Caki2 (cell line): ENCODE measurements around the gene FBRSL1. TPM values are rescaled to one million over a fixed set of nuclear protein-coding genes. Genes with fewer than 3 reads are reported as not detected.
"Not testable (repeated sequence)": the region's sequence is repeated elsewhere in the genome, so short reads cannot be mapped to it uniquely, and the experiment has no call there.

Source experiments
- DNase-seq: peaks from one replicate; pipeline ENCODE4 v3.0.0-alpha.2; 2015; ENCODE audit warnings: low read depth
- in situ Hi-C: cut with HindIII; loops from 2 replicates; pipeline ENCODE4 v1.10.0; 2016; ENCODE audit warnings: low sequenced_read_pairs, low pct_unique_long_range_greater_than_20kb, mixed read lengths
- total RNA-seq: library from RNA; depleted of rRNA; stranded (reverse); fragments of >200 nt; shearing (Covaris generic); gene quantifications from 2 replicates; pipeline ENCODE4 v1.2.3, GENCODE V29; 2014; ENCODE audit warnings: low replicate concordance; rRNA removed

Gene FBRSL1
- total RNA-seq: 6.7 and 8.3 TPM in 2 replicates

GRCh38 chr12:132489602-132490266 is at the start of gene FBRSL1:
TSS of gene FBRSL1 (plus strand) at chr12:132490151.
- DNase-seq: peak; percentile 30
- in situ Hi-C loops: no loop called here

DNA sequence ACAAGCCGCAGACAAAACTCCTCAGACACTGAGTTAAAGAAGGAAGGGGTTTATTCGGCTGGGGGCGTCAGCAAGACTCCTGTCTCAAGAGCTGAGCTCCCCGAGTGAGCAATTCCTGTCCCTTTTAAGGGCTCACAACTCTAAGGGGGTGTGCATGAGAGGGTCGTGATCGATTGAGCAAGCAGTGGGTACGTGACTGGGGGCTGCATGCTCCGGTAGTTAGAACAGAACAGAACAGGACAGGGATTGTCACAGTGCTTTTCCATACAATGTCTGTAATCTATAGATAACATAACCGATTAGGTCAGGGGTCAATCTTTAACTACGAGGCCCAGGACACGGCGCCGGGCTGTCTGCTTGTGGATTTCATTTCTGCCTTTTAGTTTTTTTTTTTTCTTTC is 49.5 kb upstream of the FBRSL1 start:
- in situ Hi-C loops: not testable (repeated sequence)

DNA sequence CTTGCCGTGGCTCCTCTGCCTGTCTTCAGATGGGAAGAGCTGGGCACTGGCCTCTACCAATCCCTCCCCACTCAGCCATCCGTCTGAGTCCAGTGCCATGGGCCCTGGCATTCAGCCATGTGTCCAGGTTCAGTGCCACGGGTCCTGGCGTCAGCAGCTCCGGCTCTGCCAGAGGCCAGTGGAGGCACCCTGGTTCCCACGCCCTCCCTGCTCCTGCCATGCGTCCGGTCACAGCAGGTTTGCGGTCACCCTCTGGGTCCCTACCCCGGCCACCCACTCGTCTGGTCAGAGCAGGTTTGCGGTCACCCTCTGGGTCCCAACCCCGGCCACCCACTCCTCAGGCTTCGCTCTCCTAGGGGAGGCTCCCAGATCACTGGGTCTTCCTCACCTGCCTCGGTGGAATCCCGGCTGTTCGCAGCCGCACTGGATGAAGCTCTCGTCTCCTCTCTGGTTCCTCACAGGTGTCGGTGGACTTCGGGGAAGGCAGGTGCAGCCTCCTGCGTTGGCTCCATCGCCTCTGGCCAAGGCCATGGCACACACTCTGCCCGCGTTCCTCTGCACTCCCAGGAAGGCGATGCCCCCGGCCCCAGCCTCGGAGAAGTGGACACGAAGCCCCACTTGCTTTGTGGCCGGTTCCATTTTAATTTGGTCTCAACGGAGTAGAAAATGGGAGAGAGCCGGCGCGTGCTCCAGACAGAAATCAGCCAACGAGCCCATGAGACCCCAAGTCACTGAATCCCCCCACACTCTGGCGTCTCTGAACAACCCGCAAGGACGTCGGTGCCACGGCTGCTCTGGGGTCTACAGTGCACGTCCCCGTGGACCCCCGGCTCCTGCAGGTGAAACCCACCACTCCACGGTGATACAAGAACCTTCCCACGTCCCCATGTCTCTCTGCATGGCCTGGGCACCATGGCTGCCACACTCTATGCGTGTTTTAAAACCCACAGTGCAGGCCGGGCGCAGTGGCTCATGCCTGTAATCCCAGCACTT is 47.8 kb upstream of the FBRSL1 start:
- in situ Hi-C loops: no loop called here
- no peak for DNase-seq

More for the DNA sequence above, 49.5 kb upstream of the FBRSL1 start:
- not testable (repeated sequence) for DNase-seq

DNA sequence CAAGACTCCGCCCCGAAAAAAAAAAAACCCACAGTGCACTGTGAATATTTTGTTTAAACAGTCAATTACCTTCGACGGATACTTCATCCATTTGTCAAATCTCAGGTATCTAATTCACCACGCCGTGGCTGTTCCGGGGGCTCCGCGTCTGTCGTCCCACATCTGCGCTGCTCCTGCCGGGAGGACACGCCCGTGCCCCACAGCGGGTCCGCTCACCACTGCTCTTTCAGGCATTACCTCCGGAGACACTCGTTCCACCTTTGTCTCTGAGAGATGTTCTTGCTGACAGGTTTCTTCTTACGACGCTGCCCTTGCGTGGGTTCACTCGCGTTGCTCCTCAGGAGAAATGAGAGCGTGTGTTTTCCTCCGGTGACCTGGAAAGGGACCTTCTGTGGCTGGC is 46.9 kb upstream of the FBRSL1 start:
- in situ Hi-C loops: no loop called here
- no peak for DNase-seq

DNA sequence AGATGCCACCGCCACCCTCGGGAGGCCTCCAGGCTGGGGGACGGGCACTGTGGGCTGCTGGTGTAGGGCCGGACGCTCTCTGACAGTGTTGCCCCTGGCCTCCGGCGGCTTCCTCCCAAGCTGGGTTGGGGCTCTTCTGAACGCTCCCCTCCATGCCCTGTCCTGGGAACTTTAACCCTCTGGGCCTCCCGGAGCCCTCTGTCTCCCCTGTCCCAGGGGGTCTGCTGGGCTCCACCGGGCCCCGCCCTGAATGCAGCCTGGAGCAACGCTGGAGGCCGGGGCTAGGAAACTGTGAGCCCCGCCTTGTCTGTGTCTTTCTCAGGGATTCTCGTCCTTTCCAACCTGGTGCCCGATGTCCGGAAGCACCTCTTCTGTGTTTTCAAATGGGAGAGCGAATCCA is 45.7 kb upstream of the FBRSL1 start:
- no peak for DNase-seq
- in situ Hi-C loops: no loop called here

DNA sequence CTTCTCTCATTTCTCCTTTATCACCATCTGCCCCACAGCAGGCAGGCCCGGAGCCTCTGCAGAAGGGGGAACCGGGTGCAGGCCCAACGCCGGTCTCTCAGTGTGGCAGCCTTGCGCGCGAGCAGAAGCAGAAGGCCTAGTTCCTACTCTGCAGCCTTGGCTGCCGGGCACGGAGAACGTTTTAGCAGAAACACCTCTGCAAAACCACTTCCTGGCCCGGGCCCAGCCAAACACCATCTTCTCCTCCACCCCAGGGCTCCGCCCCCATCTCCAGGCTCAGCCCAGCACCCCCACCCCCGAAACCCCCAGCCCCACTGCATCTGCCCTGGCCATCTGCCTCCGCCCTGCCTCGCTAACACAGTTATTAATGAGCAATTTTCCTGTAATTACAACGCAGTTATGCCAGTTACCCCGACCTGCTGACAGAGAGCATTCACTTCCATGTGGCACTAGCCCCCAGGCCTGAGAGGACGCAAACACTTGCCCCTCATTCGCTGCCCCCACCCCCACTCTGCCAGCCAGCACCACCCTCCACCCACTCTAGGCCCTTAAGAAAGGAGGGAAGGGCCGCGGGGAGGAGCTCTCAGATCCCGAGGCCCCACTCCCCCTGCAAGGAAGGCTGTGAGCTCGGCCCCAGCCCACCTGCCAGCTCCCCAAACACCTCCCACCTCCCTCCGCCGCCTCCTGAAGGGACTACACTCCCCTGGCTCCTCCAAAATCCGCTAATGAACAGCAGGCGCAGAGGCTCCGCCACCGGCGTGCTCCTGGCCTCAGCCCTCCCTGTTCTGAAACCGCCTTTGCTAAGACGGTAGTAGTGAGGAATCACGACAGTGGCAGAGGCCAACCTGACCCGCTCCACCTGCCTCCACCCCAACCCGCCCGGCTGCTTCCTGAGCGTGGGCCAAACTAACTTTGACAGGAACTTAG is 44.7 kb upstream of the FBRSL1 start:
- in situ Hi-C loops: no loop called here
- no peak for DNase-seq

DNA sequence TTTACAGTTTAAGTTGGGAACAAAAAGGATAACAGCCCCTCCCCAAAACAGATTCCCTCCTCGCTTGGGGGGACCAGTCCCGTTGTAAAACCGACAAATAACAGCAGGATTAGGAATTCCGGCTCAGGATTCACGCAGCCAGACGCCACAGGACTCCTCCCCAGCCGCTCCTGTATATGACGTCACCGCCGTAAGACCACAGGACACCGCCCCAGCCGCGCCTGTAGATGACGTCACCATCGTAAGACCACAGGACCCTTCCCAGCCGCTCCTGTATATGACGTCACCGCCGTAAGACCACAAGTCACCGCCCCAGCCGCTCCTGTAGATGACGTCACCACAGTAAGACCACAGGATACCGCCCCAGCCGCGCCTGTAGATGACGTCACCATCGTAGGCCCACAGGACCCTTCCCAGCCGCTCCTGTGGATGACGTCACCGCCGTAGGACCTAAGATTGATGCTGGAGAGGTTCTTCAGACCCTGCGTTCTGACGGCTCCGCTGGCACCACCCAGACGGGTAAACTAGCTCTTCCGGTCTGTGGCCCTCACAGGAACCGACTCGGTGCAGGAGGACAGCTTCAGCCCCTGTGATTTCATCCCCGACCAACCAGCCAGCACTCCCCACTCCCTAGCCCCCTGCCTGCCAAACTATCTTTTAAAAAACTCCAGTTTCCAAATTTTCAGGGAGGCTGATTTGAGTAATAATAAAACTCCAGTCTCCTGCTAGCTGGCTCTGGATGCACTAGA is 43.9 kb upstream of the FBRSL1 start:
- DNase-seq: peak; percentile 90
- in situ Hi-C loops: no loop called here

DNA sequence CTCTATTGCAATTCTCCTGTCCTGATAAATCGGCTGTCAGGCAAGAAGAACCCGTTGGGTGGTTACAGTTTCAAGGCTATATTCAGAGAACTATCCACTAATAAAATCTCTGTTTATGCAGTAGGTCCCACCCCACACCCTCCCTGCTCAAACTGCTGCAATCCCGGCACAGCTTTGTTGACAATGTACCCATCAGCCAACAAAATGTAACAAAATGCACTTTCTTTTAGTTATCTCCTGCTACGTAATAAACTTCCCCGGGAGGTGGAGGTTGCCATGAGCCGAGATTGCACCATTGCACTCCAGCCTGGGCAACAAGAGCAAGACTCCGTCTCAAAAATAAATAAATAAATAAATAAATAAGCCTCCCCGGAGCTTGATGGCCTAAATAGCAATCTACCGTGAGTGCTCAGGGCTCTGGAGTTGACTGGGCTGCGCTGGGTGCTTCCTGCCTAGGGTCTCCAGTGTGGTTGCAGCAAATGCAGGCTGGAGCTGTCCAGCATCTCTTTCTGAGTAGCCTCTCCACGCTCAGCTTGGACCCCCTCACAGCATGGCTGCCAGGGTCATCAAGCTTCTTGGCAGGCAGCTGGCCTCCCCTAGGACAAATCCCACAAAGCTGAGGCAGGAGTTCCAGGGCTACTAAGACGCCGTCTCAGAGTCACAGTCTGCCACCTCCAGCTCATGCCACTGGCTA is 43.2 kb upstream of the FBRSL1 start:
- no peak for DNase-seq
- in situ Hi-C loops: no loop called here

DNA sequence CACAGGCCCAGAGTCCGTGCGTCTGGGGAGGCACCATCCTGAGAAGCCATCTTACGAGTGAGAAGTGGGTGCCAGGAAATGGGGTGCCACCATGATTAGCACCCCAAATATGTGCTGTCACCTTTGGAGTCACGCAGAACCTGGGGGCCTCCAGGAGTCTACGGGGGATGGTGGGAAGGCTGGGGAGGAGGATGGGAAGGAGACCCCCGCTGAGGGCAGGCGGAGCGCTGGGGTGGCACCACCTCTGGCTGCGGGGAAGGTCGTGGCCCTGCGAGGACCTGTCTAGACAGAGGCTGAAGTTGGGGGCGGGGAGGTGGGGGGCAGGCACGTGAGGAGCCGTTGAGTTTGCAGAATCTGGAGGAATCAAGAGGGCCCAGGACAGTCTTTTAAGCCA is 42.6 kb upstream of the FBRSL1 start:
- DNase-seq: no peak
- in situ Hi-C loops: no loop called here

GRCh38 chr12:132447731-132448462 is 42.1 kb upstream of the FBRSL1 start:
- DNase-seq: no peak
- in situ Hi-C loops: no loop called here

- in situ Hi-C loops: no loop called here
- no peak for DNase-seq
These were observed 41.5 kb upstream of the FBRSL1 start for GRCh38 chr12:132448463-132448820.

- no peak for DNase-seq
- in situ Hi-C loops: no loop called here
These were observed 40.2 kb upstream of the FBRSL1 start for GRCh38 chr12:132449565-132450417.

DNA sequence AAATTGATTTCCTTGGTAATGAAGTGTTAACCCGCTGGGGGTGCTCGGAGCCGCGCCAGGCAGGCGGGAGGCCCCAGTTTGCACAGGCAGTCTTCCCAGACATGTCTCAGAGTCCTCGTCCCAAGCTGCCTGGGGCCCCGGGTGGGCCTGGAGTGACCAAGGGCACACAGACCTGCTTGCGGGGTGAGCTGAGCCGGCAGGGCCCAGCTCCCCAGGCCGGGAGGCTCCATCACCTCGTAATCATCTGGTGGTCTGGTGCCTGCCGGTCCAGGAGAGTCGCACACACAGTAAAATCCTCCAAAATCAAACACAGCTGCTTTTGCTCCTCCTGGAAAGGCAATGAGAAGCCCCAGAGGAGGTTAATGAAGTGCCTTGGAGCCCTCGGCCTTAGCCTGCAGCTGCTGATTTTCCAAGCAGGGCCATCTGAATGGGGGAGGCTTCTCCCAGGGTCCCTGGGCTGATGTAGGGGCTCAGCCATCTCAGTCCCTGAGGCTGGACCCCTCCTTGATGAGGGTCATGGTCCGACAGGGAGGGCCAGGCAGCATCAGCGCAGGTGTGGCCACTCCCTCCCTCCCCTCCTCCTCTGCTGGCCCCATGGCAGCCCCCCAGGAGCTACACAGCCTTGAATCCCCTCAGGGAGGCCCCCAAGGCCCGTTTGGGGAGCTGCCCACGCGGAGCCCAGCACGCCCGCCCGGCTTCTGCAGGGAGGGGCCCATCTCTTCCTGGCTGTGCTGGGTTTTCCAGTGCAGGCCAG is 39.4 kb upstream of the FBRSL1 start:
- no peak for DNase-seq
- in situ Hi-C loops: no loop called here

GRCh38 chr12:132451172-132451835 is 38.6 kb upstream of the FBRSL1 start:
- in situ Hi-C loops: no loop called here
- no peak for DNase-seq

DNA sequence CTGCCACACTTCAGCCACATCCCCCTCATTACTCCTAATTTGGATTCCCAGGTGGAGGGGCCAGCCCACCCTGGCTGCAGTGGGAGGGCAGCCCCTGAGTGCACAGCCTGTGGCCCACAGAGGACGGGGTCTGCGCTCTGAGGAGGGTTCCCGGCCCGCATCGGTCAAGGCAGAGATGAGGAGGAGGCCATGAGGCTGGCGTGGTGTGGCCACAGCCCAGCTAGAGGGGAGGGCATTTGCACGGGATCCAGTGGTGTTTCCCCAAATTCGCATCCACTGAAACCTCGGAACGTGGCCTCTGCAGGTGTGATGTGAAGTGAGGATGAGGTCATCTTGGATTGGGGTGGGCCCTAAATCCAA is 38.1 kb upstream of the FBRSL1 start:
- in situ Hi-C loops: no loop called here
- no peak for DNase-seq
